SK-N-MC (cell line): ENCODE results near the gene RHBDF2.

Source experiments
- EZH2 ChIP-seq: fragments of 200-600 bp; sonication (generic); IDR thresholded peaks from one replicate; pipeline ENCODE4 v1.6.1; 2017; ENCODE audit warnings: antibody characterized with exemption
- POLR2AphosphoS5 ChIP-seq: IDR thresholded peaks from 2 replicates; pipeline ENCODE4 v1.6.1; 2012; ENCODE audit warnings: mild to moderate bottlenecking, low read depth, low read length, borderline replicate concordance

- TF ChIP-seq EZH2 (no peak), POLR2AphosphoS5 (no peak)
These were observed 11.4 kb upstream of the RHBDF2 start for GRCh38 chr17:76512366-76513305.
